NB4 (cell line): ENCODE results near the gene PROZ.

Experiments used
- CTCF ChIP-seq: IDR thresholded peaks from one replicate; pipeline ENCODE4 v1.5.1; 2012; ENCODE audit warnings: low read depth, low read length
- MAX ChIP-seq: IDR thresholded peaks from 2 replicates; pipeline ENCODE4 v1.6.1; 2011; ENCODE audit warnings: low read depth, low read length
- POLR2A ChIP-seq: IDR thresholded peaks from 2 replicates; pipeline ENCODE4 v1.6.1; 2011; ENCODE audit warnings: mild to moderate bottlenecking; ENCODE audit not compliant: insufficient read length; ENCODE audit errors: extremely low read depth

GRCh38 chr13:113157206-113157928 is 1.1 kb upstream of the PROZ start:
- TF ChIP-seq POLR2A (no peak), CTCF (no peak), MAX (no peak)
